DND-41 (cell line): ENCODE data around the gene S100A7A.

Experiments used
- ATAC-seq: fragments of 200-7000 bp; cut with Tn5 transposase; 3 replicates; pipeline ENCODE4 v1.9.1; 2021; ENCODE audit warnings: low read depth; ENCODE audit not compliant: insufficient read depth
- DNase-seq: peaks from one replicate; pipeline ENCODE4 v3.0.0-alpha.2; 2020
- H2AFZ ChIP-seq: 2 replicates; pipeline ENCODE4 v1.6.0; 2012; ENCODE audit warnings: low read depth, low read length
- H3K27ac ChIP-seq: 2 replicates; pipeline ENCODE4 v1.5.1; 2012; ENCODE audit warnings: low read length, inconsistent platforms
- H3K27me3 ChIP-seq: fragments of 200-600 bp; sonication (generic); 2 replicates; pipeline ENCODE4 v1.6.0; 2012; ENCODE audit warnings: low read length, mild to moderate bottlenecking, inconsistent platforms; ENCODE audit not compliant: insufficient read depth, poor library complexity
- H3K36me3 ChIP-seq: 2 replicates; pipeline ENCODE4 v1.5.1; 2012; ENCODE audit warnings: low read length, inconsistent platforms; ENCODE audit not compliant: insufficient read depth
- H3K4me1 ChIP-seq: 2 replicates; pipeline ENCODE4 v1.5.1; 2012; ENCODE audit warnings: mild to moderate bottlenecking, low read length; ENCODE audit not compliant: insufficient read depth
- H3K4me2 ChIP-seq: 2 replicates; pipeline ENCODE4 v1.6.0; 2012; ENCODE audit warnings: mild to moderate bottlenecking, moderate library complexity, low read length, inconsistent platforms; ENCODE audit not compliant: insufficient read depth
- H3K4me3 ChIP-seq, 2 experiments: fragments of 200-600 bp in 1 of 2; shearing (Covaris generic) in 1 of 2; 2 replicates each; pipeline ENCODE4 v1.5.1; 2012 to 2016; ENCODE audit warnings: inconsistent platforms in 2 of 2, low read length in 2 of 2, mild to moderate bottlenecking in 2 of 2, low read depth in 1 of 2, moderate library complexity in 1 of 2
- H3K79me2 ChIP-seq: 2 replicates; pipeline ENCODE4 v1.6.0; 2012; ENCODE audit warnings: low read length, inconsistent platforms; ENCODE audit not compliant: insufficient read depth
- H3K9ac ChIP-seq: 2 replicates; pipeline ENCODE4 v1.6.0; 2012; ENCODE audit warnings: low read depth, mild to moderate bottlenecking, inconsistent platforms, low read length, moderate library complexity
- H3K9me3 ChIP-seq: 2 replicates; pipeline ENCODE4 v1.5.1; 2012; ENCODE audit warnings: low read length, moderate library complexity, mild to moderate bottlenecking, inconsistent platforms; ENCODE audit not compliant: insufficient read depth, severe bottlenecking
- H4K20me1 ChIP-seq: 2 replicates; pipeline ENCODE4 v1.6.0; 2012; ENCODE audit warnings: low read length; ENCODE audit not compliant: insufficient read depth
- EZH2 ChIP-seq: IDR thresholded peaks from 3 replicates; pipeline ENCODE4 v1.6.1; 2012; ENCODE audit warnings: borderline replicate concordance, low read depth, mild to moderate bottlenecking, moderate library complexity, low read length, inconsistent platforms; ENCODE audit not compliant: severe bottlenecking
- TF ChIP-seq, protein P1 (sequence below): IDR thresholded peaks from 2 replicates; pipeline ENCODE4 v1.5.1; 2012; ENCODE audit warnings: borderline replicate concordance, low read length, moderate library complexity, mild to moderate bottlenecking; ENCODE audit not compliant: poor library complexity, severe bottlenecking; ENCODE audit errors: extremely low read depth

The S100A7A gene

DNA sequence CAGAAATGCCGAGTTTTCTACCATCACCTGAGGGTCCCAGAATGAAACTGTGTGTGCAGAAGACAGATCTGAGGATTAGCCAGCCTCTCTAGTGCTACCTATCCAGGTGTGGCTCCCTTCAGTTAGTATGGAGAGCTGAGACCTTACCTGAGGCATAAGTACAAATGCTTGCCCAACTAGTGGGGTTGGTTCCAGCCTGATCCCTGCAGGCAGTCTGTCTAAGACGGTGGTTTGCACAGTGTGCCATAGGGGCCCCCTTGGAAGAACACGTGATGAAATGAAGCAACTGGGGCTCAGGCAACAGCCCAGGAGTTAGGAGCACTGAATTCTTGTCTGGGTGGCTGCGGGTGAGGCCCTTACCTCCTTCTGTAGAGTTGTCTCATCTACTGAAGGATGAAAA is 15.6 kb downstream of the S100A7A start:
- no peak for DNase-seq
- peaks cover 2% of the 10 kb centered on the region; the same call in 1 of the 2 replicates for H4K20me1 ChIP-seq
- TF ChIP-seq, protein P1, sequence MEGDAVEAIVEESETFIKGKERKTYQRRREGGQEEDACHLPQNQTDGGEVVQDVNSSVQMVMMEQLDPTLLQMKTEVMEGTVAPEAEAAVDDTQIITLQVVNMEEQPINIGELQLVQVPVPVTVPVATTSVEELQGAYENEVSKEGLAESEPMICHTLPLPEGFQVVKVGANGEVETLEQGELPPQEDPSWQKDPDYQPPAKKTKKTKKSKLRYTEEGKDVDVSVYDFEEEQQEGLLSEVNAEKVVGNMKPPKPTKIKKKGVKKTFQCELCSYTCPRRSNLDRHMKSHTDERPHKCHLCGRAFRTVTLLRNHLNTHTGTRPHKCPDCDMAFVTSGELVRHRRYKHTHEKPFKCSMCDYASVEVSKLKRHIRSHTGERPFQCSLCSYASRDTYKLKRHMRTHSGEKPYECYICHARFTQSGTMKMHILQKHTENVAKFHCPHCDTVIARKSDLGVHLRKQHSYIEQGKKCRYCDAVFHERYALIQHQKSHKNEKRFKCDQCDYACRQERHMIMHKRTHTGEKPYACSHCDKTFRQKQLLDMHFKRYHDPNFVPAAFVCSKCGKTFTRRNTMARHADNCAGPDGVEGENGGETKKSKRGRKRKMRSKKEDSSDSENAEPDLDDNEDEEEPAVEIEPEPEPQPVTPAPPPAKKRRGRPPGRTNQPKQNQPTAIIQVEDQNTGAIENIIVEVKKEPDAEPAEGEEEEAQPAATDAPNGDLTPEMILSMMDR, result no peak
- TF ChIP-seq EZH2, result no peak
- H3K27me3 ChIP-seq, result peaks cover 2% of the 10 kb centered on the region
- no peaks in the 10 kb centered on the region for H3K79me2 ChIP-seq
- H3K27ac ChIP-seq, result no peak overlapping the region
- no peaks in the 10 kb centered on the region for H3K4me1 ChIP-seq
- H3K9ac ChIP-seq, result no peak overlapping the region
- no peak overlapping the region for H3K4me3 ChIP-seq
- no peaks in the 10 kb centered on the region for H3K36me3 ChIP-seq
- no peak for ATAC-seq
- H2AFZ ChIP-seq, result no peak overlapping the region
- no peaks in the 10 kb centered on the region for H3K9me3 ChIP-seq
- H3K4me2 ChIP-seq, result no peak overlapping the region

GRCh38 chr1:153432874-153433681 is 16.8 kb downstream of the S100A7A start:
- DNase-seq, result no peak
- Histone ChIP-seq H3K4me2 (no peak overlapping the region), H3K27ac (no peak overlapping the region), H3K79me2 (no peaks in the 10 kb centered on the region), H3K9me3 (no peaks in the 10 kb centered on the region), H3K4me1 (no peaks in the 10 kb centered on the region), H3K9ac (no peak overlapping the region), H3K4me3 (no peak overlapping the region), H2AFZ (no peak overlapping the region), H3K36me3 (no peaks in the 10 kb centered on the region), H3K27me3 (peaks cover 2% of the 10 kb centered on the region), H4K20me1 (peaks cover 2% of the 10 kb centered on the region; the same call in 1 of the 2 replicates)
- ATAC-seq, result no peak
- no peak for TF ChIP-seq EZH2
- TF ChIP-seq, protein P1, result no peak

- no peaks in the 10 kb centered on the region for H3K9me3 ChIP-seq
- DNase-seq, result no peak
- H2AFZ ChIP-seq, result no peak overlapping the region
- H3K9ac ChIP-seq, result no peak overlapping the region
- no peak overlapping the region for H3K27ac ChIP-seq
- H3K27me3 ChIP-seq, result peaks cover 4% of the 10 kb centered on the region
- H3K79me2 ChIP-seq, result no peaks in the 10 kb centered on the region
- no peak overlapping the region for H3K4me2 ChIP-seq
- ATAC-seq, result no peak
- TF ChIP-seq EZH2, result no peak
- TF ChIP-seq, protein P1, result no peak
- no peaks in the 10 kb centered on the region for H3K36me3 ChIP-seq
- no peak overlapping the region for H3K4me3 ChIP-seq
- no peaks in the 10 kb centered on the region; the same call in 1 of the 2 replicates for H4K20me1 ChIP-seq
- H3K4me1 ChIP-seq, result no peaks in the 10 kb centered on the region
Measured at GRCh38 chr1:153434746-153435455, 18.6 kb downstream of the S100A7A start.
